GM23338 (cell line): ENCODE measurements around the gene KIAA0232. TPM values are rescaled to one million over a fixed set of nuclear protein-coding genes. Genes with fewer than 3 reads are reported as not detected.

ENCODE experiments used
- ATAC-seq: fragments of 200-7000 bp; cut with Tn5 transposase; 3 replicates; pipeline ENCODE4 v1.9.1; 2020
- DNase-seq: peaks from one replicate; pipeline ENCODE4 v3.0.0-alpha.2; 2015; ENCODE audit warnings: low spot score
- H2AFZ ChIP-seq: fragments of 200-600 bp; sonication (generic); 2 replicates; pipeline ENCODE4 v1.8.0; 2016; ENCODE audit warnings: antibody characterized with exemption, mild to moderate bottlenecking, moderate library complexity
- H3F3A ChIP-seq: fragments of 200-600 bp; sonication (generic); replicated peaks from 2 replicates; pipeline ENCODE4 v1.8.0; 2017; ENCODE audit warnings: antibody characterized with exemption, mixed run types, low read depth
- H3K27ac ChIP-seq: fragments of 200-600 bp; sonication (generic); 2 replicates; pipeline ENCODE4 v1.6.1; 2016; ENCODE audit warnings: low read depth
- H3K27me3 ChIP-seq: fragments of 200-600 bp; sonication (generic); 2 replicates; pipeline ENCODE4 v1.8.0; 2016; ENCODE audit warnings: mild to moderate bottlenecking, mixed run types, moderate library complexity; ENCODE audit not compliant: insufficient read depth
- H3K36me3 ChIP-seq: fragments of 200-600 bp; sonication (generic); 2 replicates; pipeline ENCODE4 v1.8.0; 2016; ENCODE audit warnings: mild to moderate bottlenecking; ENCODE audit not compliant: insufficient read depth
- H3K4me1 ChIP-seq: fragments of 200-600 bp; sonication (generic); 2 replicates; pipeline ENCODE4 v1.8.0; 2016; ENCODE audit warnings: mild to moderate bottlenecking, moderate library complexity; ENCODE audit not compliant: insufficient read depth
- H3K4me2 ChIP-seq: fragments of 200-600 bp; sonication (generic); 2 replicates; pipeline ENCODE4 v1.7.1; 2017; ENCODE audit warnings: mixed run types
- H3K4me3 ChIP-seq: fragments of 200-600 bp; sonication (generic); 2 replicates; pipeline ENCODE4 v1.6.1; 2016; ENCODE audit warnings: mixed run types
- H3K79me2 ChIP-seq: fragments of 200-600 bp; sonication (generic); replicated peaks from 2 replicates; pipeline ENCODE4 v1.8.0; 2017; ENCODE audit warnings: mild to moderate bottlenecking; ENCODE audit not compliant: insufficient read depth
- H3K9me2 ChIP-seq: fragments of 200-600 bp; sonication (generic); 2 replicates; pipeline ENCODE4 v1.8.0; 2017; ENCODE audit not compliant: insufficient read depth
- H4K20me1 ChIP-seq: fragments of 200-600 bp; sonication (generic); replicated peaks from 2 replicates; pipeline ENCODE4 v1.8.0; 2017; ENCODE audit warnings: mild to moderate bottlenecking; ENCODE audit not compliant: insufficient read depth
- H3K27ac Mint-ChIP-seq: 2 replicates; pipeline ENCODE4 v1.8.0; 2020; ENCODE audit warnings: inconsistent platforms, mild to moderate bottlenecking, moderate library complexity, mixed read lengths
- H3K27me3 Mint-ChIP-seq: 3 replicates; pipeline ENCODE4 v1.8.0; 2022; ENCODE audit warnings: low read depth, mild to moderate bottlenecking, moderate library complexity, mixed read lengths, inconsistent platforms; ENCODE audit not compliant: insufficient read depth, poor library complexity
- H3K36me3 Mint-ChIP-seq: 3 replicates; pipeline ENCODE4 v1.8.0; 2021; ENCODE audit warnings: low read depth, mild to moderate bottlenecking, inconsistent platforms, moderate library complexity, mixed read lengths
- H3K4me1 Mint-ChIP-seq: 3 replicates; pipeline ENCODE4 v1.8.0; 2020; ENCODE audit warnings: mild to moderate bottlenecking, inconsistent platforms, mixed read lengths
- H3K4me3 Mint-ChIP-seq: 3 replicates; pipeline ENCODE4 v1.8.0; 2021; ENCODE audit warnings: moderate library complexity, mild to moderate bottlenecking, inconsistent platforms, mixed read lengths
- H3K9me3 Mint-ChIP-seq: 3 replicates; pipeline ENCODE4 v1.8.0; 2020; ENCODE audit warnings: moderate library complexity, mild to moderate bottlenecking, inconsistent platforms, mixed read lengths
- CREB1 ChIP-seq: fragments of 250-450 bp; sonication (Bioruptor Pico); IDR thresholded peaks from 2 replicates; pipeline ENCODE4 v1.5.0; 2020; ENCODE audit warnings: low read depth, mild to moderate bottlenecking, moderate library complexity
- EZH2phosphoT487 ChIP-seq: fragments of 200-600 bp; sonication (generic); IDR thresholded peaks from one replicate; pipeline ENCODE4 v1.8.1; 2018; ENCODE audit warnings: antibody characterized with exemption; ENCODE audit not compliant: unreplicated experiment
- JUNB ChIP-seq: IDR thresholded peaks from one replicate; pipeline ENCODE4 v1.6.1; 2016; ENCODE audit warnings: antibody characterized with exemption; ENCODE audit not compliant: unreplicated experiment
- NANOG ChIP-seq: IDR thresholded peaks from 2 replicates; pipeline ENCODE4 v1.6.1; 2016; ENCODE audit warnings: antibody characterized with exemption, borderline replicate concordance
- POLR2AphosphoS5 ChIP-seq: IDR thresholded peaks from 2 replicates; pipeline ENCODE4 v1.6.1; 2016; ENCODE audit warnings: antibody characterized with exemption, low read depth
- ZNF114 ChIP-seq: fragments of 250-450 bp; sonication (Bioruptor Pico); IDR thresholded peaks from 2 replicates; pipeline ENCODE4 v1.5.0; 2020; ENCODE audit warnings: mild to moderate bottlenecking, moderate library complexity
- ZNF331 ChIP-seq: fragments of 250-450 bp; sonication (Bioruptor Pico); IDR thresholded peaks from 2 replicates; pipeline ENCODE4 v1.5.0; 2020; ENCODE audit warnings: low read depth, mild to moderate bottlenecking, moderate library complexity
- polyA plus RNA-seq: library from polyadenylated mRNA; unstranded; fragments of >200 nt; fragmentation: Nextera tagmentation; extraction: Ambion mirVana; gene quantifications from 2 replicates; pipeline ENCODE4 v1.2.1, GENCODE V29; 2016
- total RNA-seq: library from RNA; depleted of rRNA; stranded (reverse); fragments of >200 nt; shearing (Covaris generic); gene quantifications from 2 replicates; pipeline ENCODE4 v1.2.3, GENCODE V29; 2014
- TF ChIP-seq, protein P1 (sequence below): fragments of 250-450 bp; sonication (Bioruptor Pico); IDR thresholded peaks from 2 replicates; pipeline ENCODE4 v1.5.0; 2020; ENCODE audit warnings: mild to moderate bottlenecking, moderate library complexity

Gene KIAA0232
- total and polyA plus RNA-seq, 2 experiments from 2014 or later = 14.3 to 34.9 TPM

GRCh38 chr4:6901669-6902317 lies 119.3 kb downstream of the KIAA0232 start:
- H3K4me3 ChIP-seq = no peak overlapping the region
- no peaks in the 10 kb centered on the region for H3K36me3 ChIP-seq
- Mint-ChIP-seq H3K9me3 (no peaks in the 10 kb centered on the region; the same call in 2 of the 3 replicates), H3K27ac (no peak overlapping the region), H3K4me1 (no peaks in the 10 kb centered on the region), H3K4me3 (no peak overlapping the region), H3K27me3 (peaks cover 4% of the 10 kb centered on the region), H3K36me3 (no peaks in the 10 kb centered on the region)
- no peak overlapping the region for H3K4me2 ChIP-seq
- TF ChIP-seq, protein P1, sequence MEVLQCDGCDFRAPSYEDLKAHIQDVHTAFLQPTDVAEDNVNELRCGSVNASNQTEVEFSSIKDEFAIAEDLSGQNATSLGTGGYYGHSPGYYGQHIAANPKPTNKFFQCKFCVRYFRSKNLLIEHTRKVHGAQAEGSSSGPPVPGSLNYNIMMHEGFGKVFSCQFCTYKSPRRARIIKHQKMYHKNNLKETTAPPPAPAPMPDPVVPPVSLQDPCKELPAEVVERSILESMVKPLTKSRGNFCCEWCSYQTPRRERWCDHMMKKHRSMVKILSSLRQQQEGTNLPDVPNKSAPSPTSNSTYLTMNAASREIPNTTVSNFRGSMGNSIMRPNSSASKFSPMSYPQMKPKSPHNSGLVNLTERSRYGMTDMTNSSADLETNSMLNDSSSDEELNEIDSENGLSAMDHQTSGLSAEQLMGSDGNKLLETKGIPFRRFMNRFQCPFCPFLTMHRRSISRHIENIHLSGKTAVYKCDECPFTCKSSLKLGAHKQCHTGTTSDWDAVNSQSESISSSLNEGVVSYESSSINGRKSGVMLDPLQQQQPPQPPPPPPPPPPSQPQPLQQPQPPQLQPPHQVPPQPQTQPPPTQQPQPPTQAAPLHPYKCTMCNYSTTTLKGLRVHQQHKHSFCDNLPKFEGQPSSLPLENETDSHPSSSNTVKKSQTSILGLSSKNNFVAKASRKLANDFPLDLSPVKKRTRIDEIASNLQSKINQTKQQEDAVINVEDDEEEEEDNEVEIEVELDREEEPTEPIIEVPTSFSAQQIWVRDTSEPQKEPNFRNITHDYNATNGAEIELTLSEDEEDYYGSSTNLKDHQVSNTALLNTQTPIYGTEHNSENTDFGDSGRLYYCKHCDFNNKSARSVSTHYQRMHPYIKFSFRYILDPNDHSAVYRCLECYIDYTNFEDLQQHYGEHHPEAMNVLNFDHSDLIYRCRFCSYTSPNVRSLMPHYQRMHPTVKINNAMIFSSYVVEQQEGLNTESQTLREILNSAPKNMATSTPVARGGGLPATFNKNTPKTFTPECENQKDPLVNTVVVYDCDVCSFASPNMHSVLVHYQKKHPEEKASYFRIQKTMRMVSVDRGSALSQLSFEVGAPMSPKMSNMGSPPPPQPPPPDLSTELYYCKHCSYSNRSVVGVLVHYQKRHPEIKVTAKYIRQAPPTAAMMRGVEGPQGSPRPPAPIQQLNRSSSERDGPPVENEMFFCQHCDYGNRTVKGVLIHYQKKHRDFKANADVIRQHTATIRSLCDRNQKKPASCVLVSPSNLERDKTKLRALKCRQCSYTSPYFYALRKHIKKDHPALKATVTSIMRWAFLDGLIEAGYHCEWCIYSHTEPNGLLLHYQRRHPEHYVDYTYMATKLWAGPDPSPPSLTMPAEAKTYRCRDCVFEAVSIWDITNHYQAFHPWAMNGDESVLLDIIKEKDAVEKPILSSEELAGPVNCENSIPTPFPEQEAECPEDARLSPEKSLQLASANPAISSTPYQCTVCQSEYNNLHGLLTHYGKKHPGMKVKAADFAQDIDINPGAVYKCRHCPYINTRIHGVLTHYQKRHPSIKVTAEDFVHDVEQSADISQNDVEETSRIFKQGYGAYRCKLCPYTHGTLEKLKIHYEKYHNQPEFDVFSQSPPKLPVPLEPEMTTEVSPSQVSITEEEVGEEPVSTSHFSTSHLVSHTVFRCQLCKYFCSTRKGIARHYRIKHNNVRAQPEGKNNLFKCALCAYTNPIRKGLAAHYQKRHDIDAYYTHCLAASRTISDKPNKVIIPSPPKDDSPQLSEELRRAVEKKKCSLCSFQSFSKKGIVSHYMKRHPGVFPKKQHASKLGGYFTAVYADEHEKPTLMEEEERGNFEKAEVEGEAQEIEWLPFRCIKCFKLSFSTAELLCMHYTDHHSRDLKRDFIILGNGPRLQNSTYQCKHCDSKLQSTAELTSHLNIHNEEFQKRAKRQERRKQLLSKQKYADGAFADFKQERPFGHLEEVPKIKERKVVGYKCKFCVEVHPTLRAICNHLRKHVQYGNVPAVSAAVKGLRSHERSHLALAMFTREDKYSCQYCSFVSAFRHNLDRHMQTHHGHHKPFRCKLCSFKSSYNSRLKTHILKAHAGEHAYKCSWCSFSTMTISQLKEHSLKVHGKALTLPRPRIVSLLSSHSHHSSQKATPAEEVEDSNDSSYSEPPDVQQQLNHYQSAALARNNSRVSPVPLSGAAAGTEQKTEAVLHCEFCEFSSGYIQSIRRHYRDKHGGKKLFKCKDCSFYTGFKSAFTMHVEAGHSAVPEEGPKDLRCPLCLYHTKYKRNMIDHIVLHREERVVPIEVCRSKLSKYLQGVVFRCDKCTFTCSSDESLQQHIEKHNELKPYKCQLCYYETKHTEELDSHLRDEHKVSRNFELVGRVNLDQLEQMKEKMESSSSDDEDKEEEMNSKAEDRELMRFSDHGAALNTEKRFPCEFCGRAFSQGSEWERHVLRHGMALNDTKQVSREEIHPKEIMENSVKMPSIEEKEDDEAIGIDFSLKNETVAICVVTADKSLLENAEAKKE = no peak
- TF ChIP-seq EZH2phosphoT487 (no peak), JUNB (no peak), ZNF114 (CRISPR knock-in tag) (no peak), CREB1 (CRISPR knock-in tag) (no peak), POLR2AphosphoS5 (no peak), NANOG (no peak), ZNF331 (CRISPR knock-in tag) (no peak)
- H3K27ac ChIP-seq = no peak overlapping the region
- H2AFZ ChIP-seq = 0 out of 2 replicates have a peak overlapping the region, but pooled peaks have one; percentile 66
- no peaks in the 10 kb centered on the region for H4K20me1 ChIP-seq
- DNase-seq (no peak), ATAC-seq (peak; percentile 46)
- no peaks in the 10 kb centered on the region for H3K27me3 ChIP-seq
- no peaks in the 10 kb centered on the region for H3K9me2 ChIP-seq
- H3F3A ChIP-seq = no peaks in the 10 kb centered on the region
- H3K4me1 ChIP-seq = no peaks in the 10 kb centered on the region
- H3K79me2 ChIP-seq = no peaks in the 10 kb centered on the region
